DOHH2 (cell line): ENCODE measurements around the gene CEP135.

Experiments
- H3F3A ChIP-seq: fragments of 200-600 bp; sonication (generic), shearing (Covaris generic); 2 replicates; pipeline ENCODE4 v1.6.0; 2016; ENCODE audit warnings: antibody characterized with exemption, mild to moderate bottlenecking; ENCODE audit not compliant: control insufficient read depth, insufficient read depth
- H3K27ac ChIP-seq: fragments of 200-600 bp; sonication (generic); 2 replicates; pipeline ENCODE4 v1.5.1; 2014; ENCODE audit warnings: low read depth, mild to moderate bottlenecking, low read length, moderate library complexity
- H3K27me3 ChIP-seq: fragments of 200-600 bp; sonication (generic); 2 replicates; pipeline ENCODE4 v1.6.1; 2014; ENCODE audit warnings: mild to moderate bottlenecking, low read length, mixed read lengths; ENCODE audit not compliant: control insufficient read depth
- H3K36me3 ChIP-seq: fragments of 200-600 bp; sonication (generic); 2 replicates; pipeline ENCODE4 v1.6.1; 2014; ENCODE audit warnings: mild to moderate bottlenecking, low read length, moderate library complexity, mixed read lengths; ENCODE audit not compliant: control insufficient read depth
- H3K4me1 ChIP-seq: fragments of 200-600 bp; sonication (generic); 2 replicates; pipeline ENCODE4 v1.6.1; 2014; ENCODE audit warnings: mild to moderate bottlenecking, low read length, mixed read lengths; ENCODE audit not compliant: control insufficient read depth
- H3K4me2 ChIP-seq: fragments of 200-600 bp; sonication (generic); 2 replicates; pipeline ENCODE4 v1.6.0; 2014; ENCODE audit warnings: mild to moderate bottlenecking, low read length, moderate library complexity
- H3K4me3 ChIP-seq: fragments of 200-600 bp; sonication (generic); 2 replicates; pipeline ENCODE4 v1.5.1; 2014; ENCODE audit warnings: mild to moderate bottlenecking, low read length, mixed read lengths
- H3K79me2 ChIP-seq: fragments of 200-600 bp; sonication (generic); 2 replicates; pipeline ENCODE4 v1.6.1; 2014; ENCODE audit warnings: mild to moderate bottlenecking, low read length, mixed read lengths; ENCODE audit not compliant: control insufficient read depth
- H3K9me2 ChIP-seq: fragments of 200-600 bp; sonication (generic); replicated peaks from 2 replicates; pipeline ENCODE4 v1.6.1; 2014; ENCODE audit warnings: mild to moderate bottlenecking, low read length, mixed read lengths; ENCODE audit not compliant: control insufficient read depth
- H3K9me3 ChIP-seq: fragments of 200-600 bp; sonication (generic); 2 replicates; pipeline ENCODE4 v1.6.1; 2014; ENCODE audit warnings: antibody characterized with exemption, low read length, mixed read lengths; ENCODE audit not compliant: control insufficient read depth, insufficient read depth
- H4K20me1 ChIP-seq: fragments of 200-600 bp; sonication (generic); 2 replicates; pipeline ENCODE4 v1.6.0; 2014; ENCODE audit warnings: low read depth, mild to moderate bottlenecking, antibody characterized with exemption, low read length, moderate library complexity; ENCODE audit not compliant: control insufficient read depth, insufficient read depth
- EZH2phosphoT487 ChIP-seq: fragments of 200-600 bp; sonication (generic); IDR thresholded peaks from 2 replicates; pipeline ENCODE4 v1.6.1; 2017; ENCODE audit warnings: borderline replicate concordance, mild to moderate bottlenecking, antibody characterized with exemption, low read length, moderate library complexity, mixed read lengths
- TF ChIP-seq, protein P1 (sequence below): fragments of 200-600 bp; sonication (generic); IDR thresholded peaks from one replicate; pipeline ENCODE4 v1.5.1; 2014; ENCODE audit warnings: antibody characterized with exemption, mild to moderate bottlenecking, low read depth, low read length; ENCODE audit not compliant: poor library complexity, severe bottlenecking

CEP135 gene

DNA sequence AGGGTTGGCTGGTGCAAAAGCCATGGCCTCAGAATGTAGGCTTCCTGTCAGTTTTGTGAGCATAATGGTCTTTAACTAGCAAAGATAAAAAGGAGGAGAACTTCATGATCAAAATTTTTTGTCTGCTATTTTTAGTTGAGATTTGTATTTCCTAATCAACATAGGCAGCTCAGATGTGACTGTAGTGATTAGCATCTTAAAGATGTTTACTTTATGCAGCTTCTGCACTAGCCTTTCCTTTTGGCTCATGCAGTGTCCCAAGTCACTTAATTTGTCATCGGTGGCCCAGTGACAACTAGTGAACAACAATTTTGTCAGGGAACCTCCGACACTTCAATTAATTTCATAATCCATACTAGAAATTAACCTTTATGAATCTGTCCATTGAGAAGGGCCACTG is 109.8 kb downstream of the CEP135 start:
- no peaks in the 10 kb centered on the region for H4K20me1 ChIP-seq
- peaks cover 33% of the 10 kb centered on the region for H3K79me2 ChIP-seq
- no peaks in the 10 kb centered on the region for H3K9me3 ChIP-seq

DNA sequence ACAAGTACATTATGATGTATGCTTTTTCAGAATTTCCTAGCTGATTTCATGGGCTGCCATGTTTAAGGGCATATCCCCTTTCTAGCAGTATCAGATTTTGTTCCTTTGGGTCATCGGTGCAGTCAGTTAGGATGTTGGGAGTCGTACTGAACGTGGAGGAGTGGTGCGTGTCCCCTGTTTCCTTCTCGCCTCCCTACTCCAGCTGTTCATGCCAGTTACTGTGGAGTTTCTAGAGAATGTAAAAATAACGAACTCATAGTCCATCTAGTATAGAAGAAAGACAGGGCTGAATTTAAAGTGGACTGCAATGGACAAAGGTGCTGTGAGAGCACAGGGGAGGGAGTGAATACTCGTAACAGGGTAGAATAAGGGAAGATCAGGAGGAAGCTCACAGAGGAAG is 111.3 kb downstream of the CEP135 start:
- TF ChIP-seq, protein P1, sequence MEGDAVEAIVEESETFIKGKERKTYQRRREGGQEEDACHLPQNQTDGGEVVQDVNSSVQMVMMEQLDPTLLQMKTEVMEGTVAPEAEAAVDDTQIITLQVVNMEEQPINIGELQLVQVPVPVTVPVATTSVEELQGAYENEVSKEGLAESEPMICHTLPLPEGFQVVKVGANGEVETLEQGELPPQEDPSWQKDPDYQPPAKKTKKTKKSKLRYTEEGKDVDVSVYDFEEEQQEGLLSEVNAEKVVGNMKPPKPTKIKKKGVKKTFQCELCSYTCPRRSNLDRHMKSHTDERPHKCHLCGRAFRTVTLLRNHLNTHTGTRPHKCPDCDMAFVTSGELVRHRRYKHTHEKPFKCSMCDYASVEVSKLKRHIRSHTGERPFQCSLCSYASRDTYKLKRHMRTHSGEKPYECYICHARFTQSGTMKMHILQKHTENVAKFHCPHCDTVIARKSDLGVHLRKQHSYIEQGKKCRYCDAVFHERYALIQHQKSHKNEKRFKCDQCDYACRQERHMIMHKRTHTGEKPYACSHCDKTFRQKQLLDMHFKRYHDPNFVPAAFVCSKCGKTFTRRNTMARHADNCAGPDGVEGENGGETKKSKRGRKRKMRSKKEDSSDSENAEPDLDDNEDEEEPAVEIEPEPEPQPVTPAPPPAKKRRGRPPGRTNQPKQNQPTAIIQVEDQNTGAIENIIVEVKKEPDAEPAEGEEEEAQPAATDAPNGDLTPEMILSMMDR: no peak
- TF ChIP-seq EZH2phosphoT487: no peak
- Histone ChIP-seq H3K9me3 (no peaks in the 10 kb centered on the region), H3K27ac (no peak overlapping the region), H3K9me2 (no peaks in the 10 kb centered on the region), H4K20me1 (no peaks in the 10 kb centered on the region), H3F3A (no peaks in the 10 kb centered on the region), H3K79me2 (peaks cover 29% of the 10 kb centered on the region), H3K27me3 (no peaks in the 10 kb centered on the region), H3K4me1 (peaks cover 11% of the 10 kb centered on the region), H3K36me3 (no peaks in the 10 kb centered on the region), H3K4me3 (no peak overlapping the region), H3K4me2 (no peak overlapping the region)

More for the DNA sequence above, 109.8 kb downstream of the CEP135 start:
- H3K27ac ChIP-seq: no peak overlapping the region
- H3K9me2 ChIP-seq: no peaks in the 10 kb centered on the region
- no peaks in the 10 kb centered on the region for H3K36me3 ChIP-seq
- H3K4me3 ChIP-seq: no peak overlapping the region
- no peaks in the 10 kb centered on the region for H3F3A ChIP-seq
- H3K27me3 ChIP-seq: no peaks in the 10 kb centered on the region
- no peak for TF ChIP-seq EZH2phosphoT487
- TF ChIP-seq, protein P1: no peak
- H3K4me1 ChIP-seq: peaks cover 26% of the 10 kb centered on the region
- H3K4me2 ChIP-seq: no peak overlapping the region

DNA sequence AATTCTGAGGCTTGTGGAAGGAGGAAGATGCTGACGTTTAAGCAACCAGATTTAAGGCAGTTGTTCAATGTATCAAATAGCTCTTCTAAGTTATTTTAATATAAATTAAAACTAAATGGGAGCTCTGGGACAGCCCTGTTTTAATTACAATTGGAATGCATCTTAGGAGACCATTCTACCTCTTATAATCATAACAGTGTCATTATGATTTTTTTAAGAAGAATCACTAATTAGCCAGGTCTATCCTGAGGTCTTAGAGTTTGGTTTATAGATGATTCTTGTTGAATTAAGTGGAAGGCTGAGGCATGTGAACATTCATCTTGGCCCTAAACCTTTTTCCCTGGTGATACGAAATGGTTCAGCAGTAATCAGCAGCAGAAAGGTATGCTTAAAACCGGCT is 113.4 kb downstream of the CEP135 start:
- H3K4me1 ChIP-seq: no peaks in the 10 kb centered on the region
- TF ChIP-seq, protein P1: no peak
- no peak for TF ChIP-seq EZH2phosphoT487

DNA sequence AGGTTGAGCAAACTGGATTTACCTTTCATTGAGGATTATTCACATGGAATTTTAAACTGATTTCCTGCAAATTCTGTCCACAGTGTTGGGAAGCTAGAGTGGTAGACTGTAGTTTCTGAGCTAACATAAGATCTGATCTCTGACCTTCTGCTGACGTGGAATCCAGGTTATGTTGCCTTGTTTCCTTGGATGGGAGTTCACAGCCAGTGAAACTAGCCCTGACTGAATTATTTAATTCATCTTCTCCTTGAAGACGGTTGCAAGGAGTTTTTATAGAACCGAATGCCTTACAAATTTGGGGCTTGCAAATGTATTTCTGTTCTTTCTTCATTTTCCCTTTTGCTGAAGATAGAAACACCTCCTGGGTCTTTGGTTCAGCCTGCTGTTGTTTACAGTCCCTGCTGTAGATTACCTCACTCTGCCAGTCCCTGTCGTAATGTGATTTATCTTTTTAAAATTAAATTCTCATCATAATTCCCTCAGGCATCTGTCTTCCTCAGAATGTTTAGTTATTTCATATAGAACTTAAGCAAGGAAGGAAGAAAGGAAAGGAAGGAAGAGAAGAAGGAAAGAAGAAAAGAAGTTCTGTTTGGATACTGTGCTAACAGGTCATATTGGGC is 113.9 kb downstream of the CEP135 start:
- Histone ChIP-seq H3K9me3 (no peaks in the 10 kb centered on the region), H3K4me3 (no peak overlapping the region), H3K27me3 (no peaks in the 10 kb centered on the region), H3F3A (no peaks in the 10 kb centered on the region), H3K4me2 (no peak overlapping the region), H3K36me3 (no peaks in the 10 kb centered on the region), H4K20me1 (0 out of 2 replicates have a peak, but pooled peaks cover 4% of the 10 kb centered on the region), H3K4me1 (no peaks in the 10 kb centered on the region), H3K9me2 (no peaks in the 10 kb centered on the region), H3K27ac (no peak overlapping the region), H3K79me2 (peaks cover 20% of the 10 kb centered on the region)
- TF ChIP-seq EZH2phosphoT487: no peak
- TF ChIP-seq, protein P1: no peak

More for the DNA sequence above, 113.4 kb downstream of the CEP135 start:
- no peaks in the 10 kb centered on the region for H3K27me3 ChIP-seq
- 0 out of 2 replicates have a peak, but pooled peaks cover 4% of the 10 kb centered on the region for H4K20me1 ChIP-seq
- H3K4me2 ChIP-seq: no peak overlapping the region
- no peak overlapping the region for H3K27ac ChIP-seq
- no peaks in the 10 kb centered on the region for H3K9me2 ChIP-seq
- no peak overlapping the region for H3K4me3 ChIP-seq
- no peaks in the 10 kb centered on the region for H3F3A ChIP-seq
- H3K36me3 ChIP-seq: no peaks in the 10 kb centered on the region
- H3K9me3 ChIP-seq: no peaks in the 10 kb centered on the region
- H3K79me2 ChIP-seq: peaks cover 23% of the 10 kb centered on the region
